OCI-LY1 (cell line): ENCODE results near the gene HCFC1.

Experiments
- H2AFZ ChIP-seq: fragments of 200-600 bp; sonication (generic), shearing (Covaris generic); 2 replicates; pipeline ENCODE4 v1.6.0; 2014; ENCODE audit warnings: antibody characterized with exemption, mild to moderate bottlenecking, low read length
- H3F3A ChIP-seq: fragments of 200-600 bp; sonication (generic), shearing (Covaris generic); 2 replicates; pipeline ENCODE4 v1.6.0; 2014; ENCODE audit warnings: mild to moderate bottlenecking, antibody characterized with exemption, low read length, moderate library complexity; ENCODE audit not compliant: insufficient read depth
- H3K27ac ChIP-seq: fragments of 200-600 bp; sonication (generic); 2 replicates; pipeline ENCODE4 v1.5.1; 2014; ENCODE audit warnings: low read length, mixed run types, mild to moderate bottlenecking, low read depth; ENCODE audit not compliant: poor library complexity, severe bottlenecking
- H3K27me3 ChIP-seq: fragments of 200-600 bp; sonication (generic); 2 replicates; pipeline ENCODE4 v1.6.0; 2014; ENCODE audit warnings: antibody characterized with exemption, mild to moderate bottlenecking, low read length, moderate library complexity; ENCODE audit not compliant: insufficient read depth
- H3K36me3 ChIP-seq: fragments of 200-600 bp; sonication (generic); 2 replicates; pipeline ENCODE4 v1.6.1; 2014; ENCODE audit warnings: mild to moderate bottlenecking, antibody characterized with exemption, low read length, moderate library complexity, mixed read lengths; ENCODE audit not compliant: insufficient read depth
- H3K4me1 ChIP-seq: fragments of 200-600 bp; sonication (generic); 2 replicates; pipeline ENCODE4 v1.5.1; 2014; ENCODE audit warnings: mild to moderate bottlenecking, low read length, moderate library complexity; ENCODE audit not compliant: insufficient read depth, severe bottlenecking
- H3K4me2 ChIP-seq: fragments of 200-600 bp; sonication (generic), shearing (Covaris generic); 2 replicates; pipeline ENCODE4 v1.6.1; 2014; ENCODE audit warnings: low read length
- H3K4me3 ChIP-seq: fragments of 200-600 bp; sonication (generic); 2 replicates; pipeline ENCODE4 v1.5.1; 2014; ENCODE audit warnings: low read length, low read depth, mild to moderate bottlenecking, mixed read lengths; ENCODE audit not compliant: poor library complexity, severe bottlenecking
- H3K79me2 ChIP-seq: fragments of 200-600 bp; shearing (Covaris generic); 2 replicates; pipeline ENCODE4 v1.6.1; 2016; ENCODE audit warnings: mixed run types, low read length, mixed read lengths; ENCODE audit not compliant: insufficient read depth
- H3K9ac ChIP-seq: fragments of 200-600 bp; sonication (generic), shearing (Covaris generic); 2 replicates; pipeline ENCODE4 v1.6.1; 2014; ENCODE audit warnings: mild to moderate bottlenecking, low read length, mixed read lengths
- H3K9me2 ChIP-seq: fragments of 200-600 bp; sonication (generic), shearing (Covaris generic); 2 replicates; pipeline ENCODE4 v1.6.1; 2014; ENCODE audit warnings: low read depth, mild to moderate bottlenecking, low read length, mixed read lengths
- H3K9me3 ChIP-seq: fragments of 200-600 bp; shearing (Covaris generic); 2 replicates; pipeline ENCODE4 v1.6.1; 2014; ENCODE audit warnings: low read length, mixed read lengths
- H4K20me1 ChIP-seq: fragments of 200-600 bp; sonication (generic), shearing (Covaris generic); 2 replicates; pipeline ENCODE4 v1.6.0; 2016; ENCODE audit warnings: mild to moderate bottlenecking, low read length; ENCODE audit not compliant: insufficient read depth
- CTCF ChIP-seq: fragments of 200-600 bp; sonication (generic), shearing (Covaris generic); IDR thresholded peaks from 2 replicates; pipeline ENCODE4 v1.5.1; 2017; ENCODE audit warnings: mild to moderate bottlenecking, antibody characterized with exemption, low read length, moderate library complexity, mixed read lengths
- EZH2 ChIP-seq: fragments of 200-600 bp; sonication (generic), shearing (Covaris generic); IDR thresholded peaks from 2 replicates; pipeline ENCODE4 v1.8.0; 2017; ENCODE audit warnings: borderline replicate concordance, mixed run types, mild to moderate bottlenecking, antibody characterized with exemption, low read length, moderate library complexity, mixed read lengths

HCFC1 gene

DNA sequence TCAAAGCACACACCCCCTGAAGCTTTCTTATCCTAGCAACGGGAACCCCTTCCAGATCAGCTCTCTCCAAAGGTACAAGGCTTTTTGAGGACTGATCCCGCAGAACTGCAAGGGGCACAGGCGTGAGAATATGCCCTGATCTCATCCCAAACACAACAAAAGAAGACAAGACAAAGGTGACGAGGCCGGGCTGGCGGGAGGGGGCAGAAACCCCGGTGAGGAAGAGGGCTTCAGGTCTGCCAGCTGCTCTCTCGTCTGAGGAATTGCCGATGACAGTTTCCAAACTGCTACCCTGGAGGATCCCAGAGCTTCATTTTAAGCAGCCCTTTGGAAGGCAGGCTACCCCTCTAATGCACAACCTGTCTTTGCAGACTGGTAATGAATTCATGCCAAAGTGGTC is 3.4 kb downstream of the HCFC1 start:
- TF ChIP-seq EZH2 (no peak), CTCF (no peak)
- no peaks in the 10 kb centered on the region for H3K9me3 ChIP-seq
- H4K20me1 ChIP-seq, result no peaks in the 10 kb centered on the region
- peak overlapping the region; percentile 87 for H3K9ac ChIP-seq
- H2AFZ ChIP-seq, result no peak overlapping the region
- H3K9me2 ChIP-seq, result no peaks in the 10 kb centered on the region
- peaks cover 41% of the 10 kb centered on the region for H3K4me1 ChIP-seq
- H3K79me2 ChIP-seq, result peaks cover 51% of the 10 kb centered on the region
- no peaks in the 10 kb centered on the region for H3K27me3 ChIP-seq
- H3K4me3 ChIP-seq, result peak overlapping the region; percentile 93
- H3F3A ChIP-seq, result no peaks in the 10 kb centered on the region
- H3K36me3 ChIP-seq, result peaks cover 45% of the 10 kb centered on the region
- peak overlapping the region; percentile 99 for H3K4me2 ChIP-seq
- H3K27ac ChIP-seq, result peak overlapping the region; percentile 97

DNA sequence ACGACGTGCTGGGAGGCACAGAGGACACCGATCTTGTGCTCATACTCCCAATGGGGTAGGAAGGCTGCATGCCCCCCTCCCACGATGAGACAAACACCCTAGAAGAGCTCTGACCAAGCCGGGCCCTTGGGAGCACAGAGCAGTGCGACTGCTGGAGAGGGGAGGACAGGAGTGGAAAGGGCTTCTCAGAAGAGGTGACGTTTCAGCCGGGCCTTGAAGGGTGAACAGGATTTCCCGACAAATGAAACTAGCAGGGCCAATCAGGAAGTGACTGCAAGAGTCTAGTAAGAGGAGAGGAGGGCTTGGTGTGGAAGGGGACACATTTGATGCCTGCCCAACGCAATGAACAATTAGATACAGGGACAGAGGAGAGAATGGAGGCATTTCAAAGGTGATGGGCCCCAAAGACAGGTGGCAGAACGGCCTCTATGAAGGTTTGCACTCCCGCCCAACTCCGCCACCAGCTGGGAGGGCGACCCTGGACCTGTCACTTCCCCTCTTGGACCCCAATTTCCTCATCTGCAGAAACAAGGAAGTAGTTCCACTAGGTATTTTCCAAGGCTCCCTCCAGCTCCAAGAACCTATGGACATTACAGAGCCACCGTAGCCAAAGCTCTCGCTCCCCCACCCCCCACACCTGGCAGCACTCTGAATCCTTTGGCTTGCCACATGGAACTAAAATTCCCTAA is 3.9 kb downstream of the HCFC1 start:
- Histone ChIP-seq H3K9me2 (no peaks in the 10 kb centered on the region), H3F3A (no peaks in the 10 kb centered on the region), H3K79me2 (peaks cover 51% of the 10 kb centered on the region), H3K27ac (peak overlapping the region; percentile 97), H3K4me2 (peak overlapping the region; percentile 99), H3K36me3 (peaks cover 51% of the 10 kb centered on the region), H3K9me3 (no peaks in the 10 kb centered on the region), H3K4me1 (peaks cover 38% of the 10 kb centered on the region), H2AFZ (no peak overlapping the region), H3K27me3 (no peaks in the 10 kb centered on the region), H3K4me3 (peak overlapping the region; percentile 93), H4K20me1 (no peaks in the 10 kb centered on the region), H3K9ac (peak overlapping the region; percentile 87)
- no peak for TF ChIP-seq EZH2
- TF ChIP-seq CTCF, result no peak

DNA sequence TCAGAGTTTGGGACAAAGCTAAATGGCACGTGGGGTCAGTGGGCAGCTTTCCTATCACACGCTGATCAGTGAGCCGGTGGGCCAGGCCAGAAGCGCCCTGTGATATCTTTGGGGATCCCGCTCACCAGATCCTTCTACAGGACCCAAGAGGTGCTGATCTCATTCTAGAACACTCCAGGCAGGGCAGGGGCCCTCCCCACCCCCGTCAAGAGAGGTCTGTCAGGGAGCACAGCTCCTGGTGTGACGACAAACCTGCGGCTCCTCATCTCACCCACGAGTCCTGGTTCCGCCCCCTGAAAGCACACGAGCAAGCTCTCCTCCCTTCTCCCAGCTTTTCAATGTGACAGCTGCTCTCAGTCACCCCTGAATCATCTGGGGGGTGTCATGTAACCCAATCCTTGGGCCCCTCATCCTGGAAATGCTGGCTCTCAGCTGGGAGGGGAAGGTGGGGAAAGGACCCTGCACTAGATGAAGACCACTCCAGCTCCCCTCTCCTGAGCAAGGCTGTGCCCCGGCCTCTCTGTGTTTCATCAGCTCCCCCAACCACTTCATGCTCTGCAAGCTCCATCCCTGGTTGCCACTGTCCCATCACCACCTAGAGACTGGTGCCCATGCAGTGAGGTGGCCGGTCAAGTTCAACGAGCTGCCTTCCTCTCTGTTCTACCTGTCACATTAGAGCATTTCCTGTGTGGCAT is 4.6 kb downstream of the HCFC1 start:
- peaks cover 51% of the 10 kb centered on the region for H3K79me2 ChIP-seq
- H3K27me3 ChIP-seq, result no peaks in the 10 kb centered on the region
- peak overlapping the region; percentile 87 for H3K9ac ChIP-seq
- peak overlapping the region; percentile 99 for H3K4me2 ChIP-seq
- TF ChIP-seq EZH2 (no peak), CTCF (no peak)
- no peaks in the 10 kb centered on the region for H4K20me1 ChIP-seq
- no peak overlapping the region for H2AFZ ChIP-seq
- H3K4me3 ChIP-seq, result peak overlapping the region; percentile 93
- H3K4me1 ChIP-seq, result peaks cover 38% of the 10 kb centered on the region
- no peaks in the 10 kb centered on the region for H3F3A ChIP-seq
- peaks cover 58% of the 10 kb centered on the region for H3K36me3 ChIP-seq
- no peaks in the 10 kb centered on the region for H3K9me3 ChIP-seq
- H3K9me2 ChIP-seq, result no peaks in the 10 kb centered on the region
- peak overlapping the region; percentile 97 for H3K27ac ChIP-seq
